SK-N-SH (cell line): ENCODE data around the gene MAGEF1. TPM values are rescaled to one million over a fixed set of nuclear protein-coding genes. Genes with fewer than 3 reads are reported as not detected.

Experiments used
- CTCF ChIA-PET: fragments of 300-600, 350-600 bp; formaldehyde crosslinking; extraction: SDS; loops from one replicate; lab custom pipeline; 2021; lab: Yijun Ruan, JAX
- POLR2A ChIA-PET: fragments of 350-600 bp; sonication (Branson Sonifier 250); formaldehyde crosslinking; extraction: SDS; loops from one replicate; lab custom pipeline; 2020; ENCODE audit warnings: antibody characterized with exemption, inconsistent platforms; lab: Yijun Ruan, JAX
- DNase-seq: peaks from one replicate; pipeline ENCODE4 v3.0.0; 2012
- H2AFZ ChIP-seq: fragments of 200-600 bp; sonication (generic); 2 replicates; pipeline ENCODE4 v1.8.1; 2016; ENCODE audit warnings: antibody characterized with exemption, mild to moderate bottlenecking, low read depth
- H3F3A ChIP-seq: fragments of 200-600 bp; sonication (generic); replicated peaks from 2 replicates; pipeline ENCODE3; 2016; ENCODE audit warnings: antibody characterized with exemption, mild to moderate bottlenecking; ENCODE audit not compliant: insufficient read depth
- H3K27ac ChIP-seq, 2 experiments: fragments of 200-500 bp in 1 of 2; fragments of 200-600 bp in 1 of 2; sonication (Bioruptor generic) in 1 of 2; sonication (generic), shearing (Covaris generic) in 1 of 2; 2 replicates each; pipeline versions ENCODE4 v1.5.1 to v1.6.1; 2014 to 2016; ENCODE audit warnings: low read depth in 2 of 2, inconsistent platforms in 1 of 2, low read length in 1 of 2, mild to moderate bottlenecking in 1 of 2, mixed read lengths in 1 of 2
- H3K27me3 ChIP-seq: fragments of 200-600 bp; sonication (generic), shearing (Covaris generic); 2 replicates; pipeline ENCODE4 v1.6.1; 2016; ENCODE audit warnings: mixed run types; ENCODE audit not compliant: insufficient read depth
- H3K36me3 ChIP-seq, 2 experiments: fragments of 200-500 bp in 1 of 2; fragments of 200-600 bp in 1 of 2; sonication (Bioruptor generic) in 1 of 2; sonication (generic) in 1 of 2; replicated peaks in 1 of 2; 2 replicates each; pipeline versions ENCODE3 to v1.5.1; 2014 to 2016; ENCODE audit warnings: low read length in 1 of 2, mild to moderate bottlenecking in 1 of 2; ENCODE audit not compliant: insufficient read depth in 2 of 2, control insufficient read depth in 1 of 2
- H3K4me1 ChIP-seq, 2 experiments: fragments of 200-500 bp in 1 of 2; fragments of 200-600 bp in 1 of 2; sonication (Bioruptor generic) in 1 of 2; sonication (generic), shearing (Covaris generic) in 1 of 2; 2 replicates each; pipeline versions ENCODE4 v1.5.1 to v1.6.1; 2014 to 2016; ENCODE audit warnings: low read depth in 1 of 2, low read length in 1 of 2, mixed run types in 1 of 2; ENCODE audit not compliant: insufficient read depth in 2 of 2, control insufficient read depth in 1 of 2
- H3K4me2 ChIP-seq: fragments of 200-600 bp; sonication (generic), shearing (Covaris generic); 2 replicates; pipeline ENCODE4 v1.6.1; 2017; ENCODE audit warnings: mixed run types
- H3K4me3 ChIP-seq, 2 experiments: fragments of 200-500 bp in 1 of 2; fragments of 200-600 bp in 1 of 2; sonication (Bioruptor generic) in 1 of 2; sonication (generic), shearing (Covaris generic) in 1 of 2; 2 replicates each; pipeline versions ENCODE4 v1.5.1 to v1.8.1; 2014 to 2016; ENCODE audit warnings: low read depth in 2 of 2, inconsistent platforms in 1 of 2, low read length in 1 of 2, mild to moderate bottlenecking in 1 of 2, mixed read lengths in 1 of 2, moderate library complexity in 1 of 2
- H3K79me2 ChIP-seq: fragments of 200-600 bp; sonication (generic); 2 replicates; pipeline ENCODE4 v1.8.1; 2017; ENCODE audit warnings: mild to moderate bottlenecking; ENCODE audit not compliant: insufficient read depth
- H3K9ac ChIP-seq: fragments of 200-600 bp; sonication (generic); 2 replicates; pipeline ENCODE4 v1.6.1; 2017; ENCODE audit warnings: mixed run types
- H3K9me2 ChIP-seq: fragments of 200-600 bp; sonication (generic); 2 replicates; pipeline ENCODE4 v1.6.1; 2017; ENCODE audit warnings: mixed run types
- H3K9me3 ChIP-seq: fragments of 200-600 bp; sonication (generic); 2 replicates; pipeline ENCODE4 v1.6.1; 2017; ENCODE audit warnings: mixed run types, mild to moderate bottlenecking, moderate library complexity
- H4K20me1 ChIP-seq: fragments of 200-600 bp; sonication (generic); 2 replicates; pipeline ENCODE4 v1.6.1; 2017; ENCODE audit warnings: mild to moderate bottlenecking, mixed run types; ENCODE audit not compliant: insufficient read depth
- CHD2 ChIP-seq: fragments of 150-350 bp; IDR thresholded peaks from 2 replicates; pipeline ENCODE4 v1.6.1; 2018; ENCODE audit warnings: low read length; ENCODE audit not compliant: partially characterized antibody
- EZH2phosphoT487 ChIP-seq: fragments of 200-600 bp; sonication (generic); IDR thresholded peaks from 2 replicates; pipeline ENCODE4 v1.6.1; 2017; ENCODE audit warnings: low read depth, mixed run types, mild to moderate bottlenecking, antibody characterized with exemption, moderate library complexity, borderline replicate concordance
- FOSL2 ChIP-seq: IDR thresholded peaks from 2 replicates; pipeline ENCODE4 v1.4.0; 2012; ENCODE audit warnings: low read depth, mild to moderate bottlenecking, moderate library complexity, borderline replicate concordance
- FOXJ3 ChIP-seq: sonication (generic); formaldehyde crosslinking; IDR thresholded peaks from 2 replicates; pipeline ENCODE4 v1.5.1; 2020; ENCODE audit warnings: mild to moderate bottlenecking, missing genetic modification reagents
- FOXM1 ChIP-seq: IDR thresholded peaks from 2 replicates; pipeline ENCODE4 v1.4.0; 2012; ENCODE audit warnings: low read depth, mild to moderate bottlenecking
- GATA2 ChIP-seq: sonication (generic); formaldehyde crosslinking; IDR thresholded peaks from 2 replicates; pipeline ENCODE4 v1.5.0; 2020; ENCODE audit warnings: mild to moderate bottlenecking, missing genetic modification reagents
- NRF1 ChIP-seq: IDR thresholded peaks from 2 replicates; pipeline ENCODE4 v1.6.1; 2012; ENCODE audit warnings: low read depth, mild to moderate bottlenecking, low read length
- POLR2AphosphoS5 ChIP-seq: IDR thresholded peaks from 2 replicates; pipeline ENCODE4 v1.6.1; 2012; ENCODE audit warnings: low read depth, low read length
- RCOR1 ChIP-seq: fragments of 150-350 bp; IDR thresholded peaks from 2 replicates; pipeline ENCODE4 v1.6.1; 2017; ENCODE audit warnings: antibody characterized with exemption, low read length
- TEAD4 ChIP-seq: IDR thresholded peaks from 2 replicates; pipeline ENCODE4 v1.4.0; 2012; ENCODE audit warnings: mild to moderate bottlenecking, borderline replicate concordance; ENCODE audit not compliant: insufficient read depth
- YY1 ChIP-seq: IDR thresholded peaks from 2 replicates; pipeline ENCODE4 v1.4.0; 2012; ENCODE audit warnings: low read depth, mild to moderate bottlenecking
- WGBS: methylation state at CpG from one replicate; pipeline ENCODE4 v1.1.6; 2017; ENCODE audit warnings: low lambda C conversion rate; 5-methylcytosine and 5-hydroxymethylcytosine counted together
- polyA plus RNA-seq, 3 experiments: library from polyadenylated mRNA; depleted of rRNA; stranded (reverse); fragments of >200 nt; gene quantifications; 2 replicates each; pipeline ENCODE4 v1.2.3, GENCODE V29; 2012
- TF ChIP-seq, protein P1 (sequence below): fragments of 150-350 bp; IDR thresholded peaks from 2 replicates; pipeline ENCODE4 v1.6.1; 2017; ENCODE audit warnings: antibody characterized with exemption, low read length, low read depth, borderline replicate concordance
- TF ChIP-seq, protein P2 (sequence below): IDR thresholded peaks from 2 replicates; pipeline ENCODE4 v1.4.0; 2012; ENCODE audit warnings: low read depth, borderline replicate concordance
- TF ChIP-seq, protein P3 (sequence below): IDR thresholded peaks from 2 replicates; pipeline ENCODE4 v1.6.1; 2012; ENCODE audit warnings: mild to moderate bottlenecking, low read depth, low read length, moderate library complexity
- TF ChIP-seq, protein P4 (sequence below): IDR thresholded peaks from 2 replicates; pipeline ENCODE4 v1.4.0; 2012; ENCODE audit warnings: low read depth
- TF ChIP-seq, protein P5 (sequence below): fragments of 200-600 bp; sonication (generic); IDR thresholded peaks from 2 replicates; pipeline ENCODE4 v1.6.1; 2017; ENCODE audit warnings: antibody characterized with exemption, mild to moderate bottlenecking, moderate library complexity

Gene MAGEF1
- polyA plus RNA-seq, 1 of the 3 experiments (the other 2 are of a cell fraction), result 45.2 TPM

DNA sequence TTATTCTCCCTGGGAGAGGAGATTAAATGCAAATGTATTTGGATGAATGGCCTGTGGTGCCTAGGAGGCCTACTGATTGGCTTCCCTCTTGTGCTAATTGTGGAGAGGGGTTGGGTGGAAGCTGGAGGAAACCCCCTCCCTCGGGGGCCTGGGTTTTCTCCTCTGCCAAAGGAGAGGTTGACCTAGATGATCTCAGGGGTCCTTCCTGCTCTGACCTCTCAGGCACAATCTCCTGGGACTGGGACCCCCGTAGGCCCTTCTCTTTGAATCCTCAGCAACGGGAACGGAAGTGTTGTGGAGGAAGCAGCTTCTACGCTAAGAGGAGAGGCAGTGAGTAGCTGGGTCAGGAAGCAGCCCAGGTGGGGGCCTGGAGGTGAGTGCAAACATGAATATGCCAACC is 40.5 kb upstream of the MAGEF1 start:
- Histone ChIP-seq H3K27ac (no peak overlapping the region), H3K9me2 (no peaks in the 10 kb centered on the region), H3K9ac (no peak overlapping the region), H3K4me3 (no peak overlapping the region), H3K9me3 (no peaks in the 10 kb centered on the region), H3K79me2 (no peaks in the 10 kb centered on the region), H3K4me1 (no peaks in the 10 kb centered on the region; a peak in 1 of 4 replicates), H4K20me1 (no peaks in the 10 kb centered on the region), H2AFZ (no peak overlapping the region), H3K36me3 (no peaks in the 10 kb centered on the region), H3K27me3 (no peaks in the 10 kb centered on the region; the same call in 1 of the 2 replicates), H3F3A (no peaks in the 10 kb centered on the region), H3K4me2 (no peak overlapping the region)
- DNase-seq, result no peak
- POLR2A ChIA-PET, result no interaction called here
- CTCF ChIA-PET, result interaction anchor here (1.0 to 2.6 kb wide), 3 partner anchors 21 to 26 kb away, joined by 3 to 12 read pairs (median 4); no protein-coding TSS in a partner anchor
- 63% methylated on average over 5 of the region's 5 CpGs for WGBS
- TF ChIP-seq POLR2AphosphoS5 (no peak), GATA2 (CRISPR knock-in tag) (no peak), FOSL2 (no peak), YY1 (no peak), RCOR1 (no peak), FOXM1 (no peak)
- TF ChIP-seq, protein P1, sequence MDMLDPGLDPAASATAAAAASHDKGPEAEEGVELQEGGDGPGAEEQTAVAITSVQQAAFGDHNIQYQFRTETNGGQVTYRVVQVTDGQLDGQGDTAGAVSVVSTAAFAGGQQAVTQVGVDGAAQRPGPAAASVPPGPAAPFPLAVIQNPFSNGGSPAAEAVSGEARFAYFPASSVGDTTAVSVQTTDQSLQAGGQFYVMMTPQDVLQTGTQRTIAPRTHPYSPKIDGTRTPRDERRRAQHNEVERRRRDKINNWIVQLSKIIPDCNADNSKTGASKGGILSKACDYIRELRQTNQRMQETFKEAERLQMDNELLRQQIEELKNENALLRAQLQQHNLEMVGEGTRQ, result no peak
- TF ChIP-seq, all 33 proteins: peak for 0

DNA sequence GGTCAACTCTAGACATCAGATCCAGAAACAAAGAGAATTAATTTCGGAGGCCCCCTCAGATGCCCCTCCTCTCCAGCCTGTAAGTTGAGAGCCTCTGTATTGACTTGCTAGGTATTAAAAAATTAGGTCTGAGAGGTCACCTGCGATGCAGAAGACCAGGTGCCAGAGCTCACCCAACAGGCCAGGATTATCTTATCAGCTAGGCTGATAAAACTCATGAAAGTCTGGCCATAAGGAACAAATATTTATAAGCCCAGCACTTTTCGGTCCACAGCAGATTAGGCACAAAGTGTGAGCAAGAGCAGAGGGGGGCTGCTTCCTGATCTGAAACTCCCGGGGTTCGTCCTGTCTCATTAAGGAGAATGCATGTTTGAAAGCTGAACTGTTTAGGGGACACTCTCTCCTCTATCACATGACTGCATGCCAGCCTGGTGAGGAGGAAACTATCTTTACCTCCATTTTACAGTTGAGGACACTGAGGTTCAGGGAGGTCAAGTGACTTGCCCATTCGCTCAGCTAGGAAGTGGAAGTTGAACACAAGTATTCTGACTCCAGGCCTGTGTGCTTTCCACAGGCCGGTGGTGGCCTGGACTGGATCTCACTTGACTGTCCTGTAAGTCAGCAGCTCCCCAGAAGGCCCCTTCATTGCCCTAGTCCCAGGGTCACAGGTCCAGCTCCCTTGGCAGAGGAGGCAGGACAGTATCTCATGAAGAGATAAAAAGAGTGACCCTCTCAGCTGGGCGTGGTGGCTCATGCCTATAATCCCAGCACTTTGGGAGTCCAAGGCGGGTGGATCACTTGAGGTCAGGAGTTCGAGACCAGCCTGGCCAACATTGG is 39.6 kb upstream of the MAGEF1 start:
- Histone ChIP-seq H3K9me2 (no peaks in the 10 kb centered on the region), H3K27ac (no peak overlapping the region), H3K79me2 (no peaks in the 10 kb centered on the region), H2AFZ (no peak overlapping the region), H3K9me3 (no peaks in the 10 kb centered on the region), H3K36me3 (no peaks in the 10 kb centered on the region), H3K27me3 (no peaks in the 10 kb centered on the region; the same call in 1 of the 2 replicates), H4K20me1 (no peaks in the 10 kb centered on the region), H3K4me3 (no peak overlapping the region), H3K4me2 (no peak overlapping the region), H3K9ac (no peak overlapping the region), H3K4me1 (no peaks in the 10 kb centered on the region; a peak in 1 of 4 replicates), H3F3A (no peaks in the 10 kb centered on the region)
- 74% methylated on average over 7 of the region's 10 CpGs for WGBS
- ChIA-PET POLR2A (no interaction called here), CTCF (interaction anchor here (1.0 to 2.6 kb wide), 5 partner anchors 16 to 27 kb away, joined by 3 to 12 read pairs (median 4); no protein-coding TSS in a partner anchor)
- no peak for DNase-seq
- no peak for TF ChIP-seq CHD2
- no peak for TF ChIP-seq GATA2 (CRISPR knock-in tag)
- TF ChIP-seq, protein P2, sequence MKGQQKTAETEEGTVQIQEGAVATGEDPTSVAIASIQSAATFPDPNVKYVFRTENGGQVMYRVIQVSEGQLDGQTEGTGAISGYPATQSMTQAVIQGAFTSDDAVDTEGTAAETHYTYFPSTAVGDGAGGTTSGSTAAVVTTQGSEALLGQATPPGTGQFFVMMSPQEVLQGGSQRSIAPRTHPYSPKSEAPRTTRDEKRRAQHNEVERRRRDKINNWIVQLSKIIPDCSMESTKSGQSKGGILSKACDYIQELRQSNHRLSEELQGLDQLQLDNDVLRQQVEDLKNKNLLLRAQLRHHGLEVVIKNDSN, result no peak
- no peak for TF ChIP-seq NRF1
- TF ChIP-seq, protein P3, sequence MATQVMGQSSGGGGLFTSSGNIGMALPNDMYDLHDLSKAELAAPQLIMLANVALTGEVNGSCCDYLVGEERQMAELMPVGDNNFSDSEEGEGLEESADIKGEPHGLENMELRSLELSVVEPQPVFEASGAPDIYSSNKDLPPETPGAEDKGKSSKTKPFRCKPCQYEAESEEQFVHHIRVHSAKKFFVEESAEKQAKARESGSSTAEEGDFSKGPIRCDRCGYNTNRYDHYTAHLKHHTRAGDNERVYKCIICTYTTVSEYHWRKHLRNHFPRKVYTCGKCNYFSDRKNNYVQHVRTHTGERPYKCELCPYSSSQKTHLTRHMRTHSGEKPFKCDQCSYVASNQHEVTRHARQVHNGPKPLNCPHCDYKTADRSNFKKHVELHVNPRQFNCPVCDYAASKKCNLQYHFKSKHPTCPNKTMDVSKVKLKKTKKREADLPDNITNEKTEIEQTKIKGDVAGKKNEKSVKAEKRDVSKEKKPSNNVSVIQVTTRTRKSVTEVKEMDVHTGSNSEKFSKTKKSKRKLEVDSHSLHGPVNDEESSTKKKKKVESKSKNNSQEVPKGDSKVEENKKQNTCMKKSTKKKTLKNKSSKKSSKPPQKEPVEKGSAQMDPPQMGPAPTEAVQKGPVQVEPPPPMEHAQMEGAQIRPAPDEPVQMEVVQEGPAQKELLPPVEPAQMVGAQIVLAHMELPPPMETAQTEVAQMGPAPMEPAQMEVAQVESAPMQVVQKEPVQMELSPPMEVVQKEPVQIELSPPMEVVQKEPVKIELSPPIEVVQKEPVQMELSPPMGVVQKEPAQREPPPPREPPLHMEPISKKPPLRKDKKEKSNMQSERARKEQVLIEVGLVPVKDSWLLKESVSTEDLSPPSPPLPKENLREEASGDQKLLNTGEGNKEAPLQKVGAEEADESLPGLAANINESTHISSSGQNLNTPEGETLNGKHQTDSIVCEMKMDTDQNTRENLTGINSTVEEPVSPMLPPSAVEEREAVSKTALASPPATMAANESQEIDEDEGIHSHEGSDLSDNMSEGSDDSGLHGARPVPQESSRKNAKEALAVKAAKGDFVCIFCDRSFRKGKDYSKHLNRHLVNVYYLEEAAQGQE, result no peak
- TF ChIP-seq, protein P1, result no peak
- no peak for TF ChIP-seq FOXJ3
- TF ChIP-seq, protein P4, sequence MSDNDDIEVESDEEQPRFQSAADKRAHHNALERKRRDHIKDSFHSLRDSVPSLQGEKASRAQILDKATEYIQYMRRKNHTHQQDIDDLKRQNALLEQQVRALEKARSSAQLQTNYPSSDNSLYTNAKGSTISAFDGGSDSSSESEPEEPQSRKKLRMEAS, result no peak
- TF ChIP-seq, protein P5, sequence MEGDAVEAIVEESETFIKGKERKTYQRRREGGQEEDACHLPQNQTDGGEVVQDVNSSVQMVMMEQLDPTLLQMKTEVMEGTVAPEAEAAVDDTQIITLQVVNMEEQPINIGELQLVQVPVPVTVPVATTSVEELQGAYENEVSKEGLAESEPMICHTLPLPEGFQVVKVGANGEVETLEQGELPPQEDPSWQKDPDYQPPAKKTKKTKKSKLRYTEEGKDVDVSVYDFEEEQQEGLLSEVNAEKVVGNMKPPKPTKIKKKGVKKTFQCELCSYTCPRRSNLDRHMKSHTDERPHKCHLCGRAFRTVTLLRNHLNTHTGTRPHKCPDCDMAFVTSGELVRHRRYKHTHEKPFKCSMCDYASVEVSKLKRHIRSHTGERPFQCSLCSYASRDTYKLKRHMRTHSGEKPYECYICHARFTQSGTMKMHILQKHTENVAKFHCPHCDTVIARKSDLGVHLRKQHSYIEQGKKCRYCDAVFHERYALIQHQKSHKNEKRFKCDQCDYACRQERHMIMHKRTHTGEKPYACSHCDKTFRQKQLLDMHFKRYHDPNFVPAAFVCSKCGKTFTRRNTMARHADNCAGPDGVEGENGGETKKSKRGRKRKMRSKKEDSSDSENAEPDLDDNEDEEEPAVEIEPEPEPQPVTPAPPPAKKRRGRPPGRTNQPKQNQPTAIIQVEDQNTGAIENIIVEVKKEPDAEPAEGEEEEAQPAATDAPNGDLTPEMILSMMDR, result no peak
- no peak for TF ChIP-seq EZH2phosphoT487
- no peak for TF ChIP-seq TEAD4
